ENCODE data around the gene RPLP2.

The RPLP2 gene

GRCh38 chr11:836700-837099, 26.9 kb downstream of the RPLP2 start:
- DNase-seq (ENCODE audit: low read depth): no peak

DNA sequence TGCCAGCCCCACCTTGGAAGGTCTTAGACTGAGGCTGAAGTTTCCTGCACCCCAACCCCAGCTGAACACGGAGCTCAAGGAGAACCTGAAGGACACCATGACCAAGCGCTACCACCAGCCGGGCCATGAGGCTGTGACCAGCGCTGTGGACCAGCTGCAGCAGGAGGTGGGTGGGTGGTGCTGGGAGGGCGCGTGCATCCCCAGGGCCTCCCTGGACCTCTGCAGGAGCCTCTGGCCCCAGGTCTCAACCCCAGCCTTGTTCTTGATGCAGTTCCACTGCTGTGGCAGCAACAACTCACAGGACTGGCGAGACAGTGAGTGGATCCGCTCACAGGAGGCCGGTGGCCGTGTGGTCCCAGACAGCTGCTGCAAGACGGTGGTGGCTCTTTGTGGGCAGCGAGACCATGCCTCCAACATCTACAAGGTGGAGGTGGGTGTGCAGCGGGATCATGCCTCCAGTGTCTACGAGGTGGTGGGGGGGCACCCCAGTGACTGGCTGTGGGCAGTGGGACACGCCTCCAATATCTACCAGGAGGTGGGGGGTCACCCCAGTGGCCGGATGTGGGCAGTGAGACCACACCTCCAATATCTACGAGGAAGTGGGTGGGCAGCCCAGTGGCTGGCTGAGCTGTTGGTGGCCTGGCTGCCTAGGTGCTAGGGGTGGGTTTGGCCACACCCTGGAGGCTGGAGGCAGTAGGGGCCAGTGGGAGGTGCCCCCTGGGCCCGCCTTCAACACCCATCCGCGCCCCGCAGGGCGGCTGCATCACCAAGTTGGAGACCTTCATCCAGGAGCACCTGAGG, 27.6 kb downstream of the RPLP2 start:
- no peak for DNase-seq (ENCODE audit: low read depth)

DNA sequence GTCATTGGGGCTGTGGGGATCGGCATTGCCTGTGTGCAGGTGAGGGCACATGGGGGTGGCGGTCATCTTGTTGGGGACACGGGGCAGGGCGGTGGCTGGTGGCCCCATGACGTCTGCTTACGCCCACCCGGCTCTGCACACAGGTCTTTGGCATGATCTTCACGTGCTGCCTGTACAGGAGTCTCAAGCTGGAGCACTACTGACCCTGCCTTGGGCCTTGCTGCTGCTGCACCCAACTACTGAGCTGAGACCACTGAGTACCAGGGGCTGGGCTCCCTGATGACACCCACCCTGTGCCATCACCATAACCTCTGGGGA, 28.2 kb downstream of the RPLP2 start:
- no peak for DNase-seq (ENCODE audit: low read depth)

- no peak for DNase-seq (ENCODE audit: low read depth)
Measured at GRCh38 chr11:838441-839279, 28.9 kb downstream of the RPLP2 start.

DNA sequence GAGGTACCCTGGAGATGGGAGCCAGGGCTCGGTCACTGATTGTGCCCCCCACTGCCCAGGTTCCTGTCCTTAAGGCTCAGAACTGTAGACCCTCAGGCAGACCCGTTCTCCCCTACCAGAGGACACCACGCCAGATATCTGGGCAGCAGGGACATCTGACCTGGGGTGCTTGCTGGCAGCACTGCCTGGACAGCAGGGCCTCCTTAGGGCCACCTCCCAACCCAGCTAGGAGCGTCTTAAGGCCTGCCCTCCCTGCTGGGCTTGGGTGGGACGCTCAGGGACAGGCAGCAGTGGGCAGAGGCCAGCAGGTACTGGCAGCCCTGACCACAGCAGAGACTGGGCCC, 29.5 kb downstream of the RPLP2 start:
- no peak for DNase-seq (ENCODE audit: low read depth)

- no peak for DNase-seq (ENCODE audit: low read depth)
Measured at GRCh38 chr11:839875-840617, 30.3 kb downstream of the RPLP2 start.

DNA sequence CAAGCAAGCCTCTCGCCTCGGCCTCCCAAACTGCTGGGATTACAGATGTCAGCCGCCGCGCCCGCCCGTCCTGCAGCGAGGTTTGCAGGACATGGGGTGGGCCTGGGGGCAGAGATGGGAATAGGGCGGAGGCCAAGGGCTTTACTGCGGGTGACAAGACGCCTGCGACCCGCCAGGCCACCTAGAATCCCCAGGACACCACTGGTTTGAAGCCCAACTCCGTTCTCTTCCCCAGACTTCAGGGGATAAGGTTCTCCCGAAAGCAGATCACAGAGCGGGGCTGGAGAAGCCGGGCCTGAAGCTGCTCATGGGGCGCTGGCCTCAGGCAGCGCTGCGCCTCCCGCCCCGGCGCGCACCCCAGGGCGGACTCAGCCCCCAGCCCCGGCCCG, 32.2 kb downstream of the RPLP2 start:
- DNase-seq (ENCODE audit: low read depth): no peak

DNA sequence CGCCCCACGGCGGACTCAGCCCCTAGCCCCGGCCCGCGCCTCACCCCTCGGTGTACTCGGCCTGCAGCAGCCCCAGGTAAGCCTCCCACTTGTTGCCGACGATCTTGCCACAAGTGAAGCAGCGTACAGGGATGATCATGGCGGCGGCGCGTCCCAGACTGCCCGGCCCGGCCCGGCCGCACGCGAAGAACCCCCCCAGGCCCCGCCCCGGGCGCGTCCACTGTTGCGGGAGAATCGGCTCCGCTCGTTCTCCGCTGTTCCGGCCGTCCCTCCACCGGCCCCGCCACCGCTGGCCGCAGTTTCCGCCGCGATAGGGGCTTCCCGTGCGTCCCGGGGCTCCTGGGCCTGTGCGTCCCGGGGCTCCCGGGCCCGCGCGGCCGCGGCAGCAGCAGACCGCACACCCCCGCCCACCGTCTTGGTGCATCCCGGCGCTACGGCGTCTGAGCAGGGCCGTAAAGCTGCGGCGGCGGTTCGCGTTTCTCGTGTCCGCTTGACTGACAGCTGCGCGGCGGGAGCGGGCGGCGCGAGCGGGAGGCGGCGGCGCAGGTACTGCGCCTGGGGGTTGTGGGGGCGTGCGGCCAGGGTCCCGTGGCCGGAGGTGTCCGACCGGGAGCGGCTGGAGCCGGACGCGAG, 32.7 kb downstream of the RPLP2 start, which contains the start of the genes POLR2L and TSPAN4:
Gene POLR2L, minus strand, starts transcription at position 160 of the 633 bp plus-strand sequence. Its CDS starts 21 bp downstream, at position 139.
Gene TSPAN4, plus strand, starts transcription at position 483 of the 633 bp plus-strand sequence. CDS start 7,453 bp downstream, outside the sequence.
- DNase-seq (ENCODE audit: low read depth): peak; percentile 74

DNA sequence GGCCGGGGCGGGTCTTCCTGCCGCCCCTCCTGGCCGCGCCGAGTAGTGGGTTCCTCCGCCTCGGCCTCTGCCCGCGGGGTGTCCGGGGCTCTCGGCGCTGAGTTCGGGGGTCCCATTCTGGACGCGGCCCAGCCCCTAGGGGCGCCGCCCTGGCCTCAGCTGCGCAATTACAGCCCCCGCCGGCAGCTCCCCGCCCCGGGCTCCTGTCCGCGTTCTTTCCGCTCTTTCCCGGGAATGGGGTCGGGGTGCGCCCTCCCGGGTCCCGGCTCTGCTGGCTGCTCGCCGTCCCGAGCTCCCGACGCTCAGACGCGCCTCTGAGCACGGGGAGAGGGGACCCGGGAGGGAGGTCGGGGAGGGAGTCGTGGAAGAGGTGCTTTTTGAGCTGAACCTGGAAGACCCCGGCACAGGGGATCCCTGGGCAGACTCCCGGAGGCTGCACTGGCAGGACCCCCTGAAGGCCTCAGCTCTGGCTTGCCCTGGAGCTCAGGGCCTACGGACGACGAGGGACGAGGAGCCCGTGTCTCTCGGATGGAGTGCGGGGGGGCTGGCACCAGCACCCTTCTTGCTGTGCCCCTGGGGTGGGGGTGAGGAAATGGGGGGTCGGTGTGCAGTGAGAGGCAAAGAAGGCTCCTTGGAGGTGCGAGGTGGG, 33.4 kb downstream of the RPLP2 start:
- no peak for DNase-seq (ENCODE audit: low read depth)

DNA sequence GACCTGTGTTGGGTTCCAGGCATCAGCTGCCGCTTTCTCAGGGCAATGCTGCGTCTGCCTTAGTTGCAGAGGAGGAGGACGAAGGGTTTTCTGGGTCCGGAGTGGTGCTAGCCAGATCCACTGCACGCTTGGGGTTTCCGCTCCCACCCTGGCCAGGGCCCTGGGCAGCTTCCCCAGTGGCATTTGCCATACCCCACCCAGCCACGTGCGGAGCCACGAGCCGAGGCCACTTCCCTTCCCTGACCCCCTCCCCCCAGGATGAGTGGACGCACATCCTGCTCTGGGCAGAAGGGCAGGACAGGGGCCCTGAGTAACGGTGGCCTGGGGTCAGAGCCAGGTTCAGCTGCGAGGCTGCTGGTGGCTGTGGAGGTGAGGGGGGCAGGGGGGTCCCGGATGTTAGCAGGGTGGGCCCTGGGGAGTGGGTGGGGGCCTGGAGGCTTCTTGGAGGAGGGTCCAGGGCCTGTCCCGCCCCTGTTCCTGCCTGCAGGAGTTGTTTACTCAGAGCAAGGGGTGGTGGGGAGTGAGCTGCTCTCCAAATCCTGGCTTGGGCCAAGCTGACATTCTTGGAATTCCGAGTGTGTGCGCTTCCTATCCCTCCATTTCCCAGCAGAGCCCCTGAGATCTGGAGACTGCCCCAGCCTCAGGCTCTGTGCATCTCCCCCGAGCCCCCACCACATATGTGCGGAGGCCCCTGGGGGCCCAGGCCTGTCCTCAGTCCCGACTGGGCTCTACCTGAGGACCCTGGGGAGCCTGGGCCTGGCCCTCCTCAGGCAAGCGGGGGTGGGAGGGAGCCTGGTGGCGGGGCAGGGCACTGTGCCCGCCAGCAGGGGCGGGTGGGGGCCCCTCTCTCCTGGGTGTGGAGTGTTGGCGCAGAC, 34.3 kb downstream of the RPLP2 start:
- no peak for DNase-seq (ENCODE audit: low read depth)

GRCh38 chr11:844693-845644, 35.2 kb downstream of the RPLP2 start:
- no peak for DNase-seq (ENCODE audit: low read depth)

GRCh38 chr11:845872-846495, 36.2 kb downstream of the RPLP2 start:
- DNase-seq (ENCODE audit: low read depth): no peak

GRCh38 chr11:846496-847098, 36.8 kb downstream of the RPLP2 start:
- no peak for DNase-seq (ENCODE audit: low read depth)

- no peak for DNase-seq (ENCODE audit: low read depth)
Measured at GRCh38 chr11:847876-848275, 38.1 kb downstream of the RPLP2 start.

- DNase-seq (ENCODE audit: low read depth): peak; percentile 36
Measured at GRCh38 chr11:848380-848931, 38.7 kb downstream of the RPLP2 start.

GRCh38 chr11:849104-849824, 39.5 kb downstream of the RPLP2 start:
- no peak for DNase-seq (ENCODE audit: low read depth)

GRCh38 chr11:849951-850774, 40.4 kb downstream of the RPLP2 start:
- no peak for DNase-seq (ENCODE audit: low read depth)
